NCI-H2196 (cell line): ENCODE data around the gene CUTA.
"Not testable (repeated sequence)": the region's sequence is repeated elsewhere in the genome, so short reads cannot be mapped to it uniquely, and the experiment has no call there.

Experiments
- DNase-seq: peaks from one replicate; lab custom pipeline; 2025; ENCODE audit not compliant: unreplicated experiment; lab: John Stamatoyannopoulos, UW

Gene CUTA

DNA sequence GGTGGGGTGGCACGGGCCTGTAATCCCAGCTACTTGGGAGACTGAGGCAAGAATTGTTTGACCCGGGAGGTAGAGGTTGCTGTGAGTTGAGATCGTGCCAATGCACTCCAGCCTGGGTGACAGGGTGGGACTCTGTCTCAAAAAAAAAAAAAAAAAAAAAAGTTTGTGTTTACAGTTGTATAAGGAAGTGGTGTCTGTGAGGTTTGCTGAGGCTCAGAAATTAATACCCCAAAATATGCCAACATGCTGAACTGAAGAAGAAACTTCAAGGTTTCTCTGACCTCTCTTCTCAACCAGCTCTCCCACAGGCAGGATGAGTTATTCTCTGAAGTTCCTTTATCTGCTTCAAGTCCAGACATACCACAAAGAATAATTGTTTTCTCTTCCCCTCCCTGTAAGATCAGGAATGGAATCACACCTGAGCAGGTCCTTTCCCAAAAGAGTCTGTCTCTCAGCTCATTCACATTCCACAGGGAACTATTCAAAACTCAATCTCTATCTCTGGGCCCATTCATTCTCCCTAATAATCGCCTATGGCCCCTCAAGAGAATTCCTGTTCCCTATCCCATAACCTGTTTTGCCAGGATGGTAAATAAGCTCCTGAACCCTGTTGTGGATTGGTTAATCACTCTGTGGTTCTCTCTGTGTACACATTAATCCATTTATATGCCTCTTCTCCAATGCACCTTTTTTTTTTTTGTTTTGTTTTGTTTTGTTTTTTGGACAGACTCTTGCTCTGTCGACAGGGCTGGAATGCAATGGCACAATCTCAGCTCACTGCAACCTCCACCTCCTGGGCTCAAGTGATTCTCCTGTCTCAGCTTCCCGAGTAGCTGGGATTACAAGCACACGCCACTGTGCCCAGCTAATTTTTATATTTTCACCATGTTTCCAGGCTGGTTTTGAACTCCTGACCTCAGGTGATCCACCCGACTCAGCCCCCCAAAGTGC lies 43.7 kb downstream of the CUTA start:
- DNase-seq = no peak

DNA sequence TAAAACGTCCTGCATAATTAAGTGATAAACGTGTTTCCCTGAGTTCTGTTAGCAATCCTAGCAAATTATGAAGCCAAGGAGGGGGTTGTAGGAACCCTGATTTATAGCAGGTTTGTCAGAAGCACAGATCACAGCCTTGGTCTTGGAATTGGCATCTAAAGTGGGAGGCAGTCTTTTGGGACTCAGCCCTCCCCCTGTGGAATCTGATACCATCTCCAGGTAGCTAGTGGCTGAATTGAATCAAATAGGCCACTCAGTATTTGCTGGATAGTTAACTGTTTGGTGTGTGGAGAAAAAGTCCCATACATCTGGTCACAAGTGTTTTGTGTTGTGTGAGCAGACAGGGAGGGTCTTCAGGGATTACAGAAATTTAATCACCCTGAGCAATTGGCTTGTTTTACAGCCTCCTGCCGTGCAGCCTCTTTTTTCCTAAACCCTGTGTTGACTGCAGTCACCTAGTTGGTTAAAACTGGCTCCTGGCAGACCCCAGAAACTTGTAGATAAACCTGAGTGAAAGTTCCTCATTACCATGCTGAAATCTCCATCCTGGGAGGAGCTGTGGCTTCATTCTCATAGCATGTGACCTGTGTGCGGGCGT lies 45.3 kb downstream of the CUTA start:
- DNase-seq = no peak

DNA sequence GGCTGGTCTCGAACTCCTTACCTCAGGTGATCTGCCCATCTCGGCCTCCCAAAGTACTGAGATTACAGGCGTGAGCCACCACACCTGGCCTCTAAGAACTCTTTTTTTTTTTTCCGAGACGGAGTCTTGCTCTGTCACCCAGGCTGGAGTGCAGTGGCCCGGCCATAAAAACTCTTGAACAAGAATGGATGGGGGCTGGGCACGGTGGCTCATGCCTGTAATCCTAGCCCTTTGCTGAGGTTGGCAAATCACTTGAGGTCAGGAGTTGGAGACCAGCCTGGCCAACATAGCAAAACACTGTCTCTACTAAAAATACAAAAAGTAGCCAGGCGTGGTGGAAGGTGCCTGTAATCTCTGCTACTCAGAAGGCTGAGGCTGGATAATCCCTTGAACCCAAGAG lies 46.0 kb downstream of the CUTA start:
- DNase-seq = not testable (repeated sequence)

DNA sequence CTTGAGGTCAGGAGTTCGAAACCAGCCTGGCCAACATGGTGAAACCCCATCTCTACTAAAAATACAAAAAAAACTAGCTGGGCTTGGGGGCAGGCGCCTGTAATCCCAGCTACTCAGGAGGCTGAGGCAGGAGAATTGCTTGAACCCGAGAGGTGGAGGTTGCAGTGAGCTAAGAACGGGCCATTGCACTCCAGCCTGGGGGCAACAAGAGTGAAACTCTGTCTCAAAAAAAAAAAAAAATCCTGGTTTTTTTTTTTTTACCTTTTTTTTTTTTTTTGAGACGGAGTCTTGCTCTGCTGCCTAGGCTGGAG lies 50.2 kb downstream of the CUTA start:
- DNase-seq = not testable (repeated sequence)

DNA sequence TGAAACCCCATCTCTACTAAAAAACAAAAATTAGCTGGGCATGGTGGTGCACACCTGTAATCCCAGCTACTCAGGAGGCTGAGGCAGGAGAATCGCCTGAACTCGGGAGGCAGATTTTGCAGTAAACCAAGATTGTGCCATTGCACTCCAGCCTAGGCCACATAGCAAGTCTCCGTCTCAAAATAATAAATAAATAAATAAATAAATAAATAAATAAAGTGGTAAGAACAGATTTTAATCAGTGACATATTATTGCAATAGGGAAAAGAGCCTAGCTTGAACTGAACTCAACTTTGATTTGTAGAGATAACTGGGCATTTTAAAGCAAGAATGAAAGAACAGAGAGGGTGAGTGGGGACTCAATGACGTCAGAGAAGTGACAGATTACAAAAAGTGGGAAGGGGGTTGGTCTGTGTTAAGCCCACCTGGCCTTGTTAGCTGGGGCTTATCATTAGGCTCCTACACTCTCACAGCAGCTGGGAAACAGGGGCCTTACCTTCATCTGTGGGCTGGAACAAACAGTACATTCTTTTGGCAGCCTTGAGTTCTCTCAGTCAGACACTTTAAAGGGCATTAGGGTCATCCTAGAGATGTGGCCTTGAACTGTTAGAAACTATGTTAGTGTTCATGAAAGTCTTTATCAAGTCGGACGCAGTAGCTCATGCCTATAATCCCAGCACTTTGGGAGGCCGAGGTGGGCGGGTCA lies 50.7 kb downstream of the CUTA start:
- no peak for DNase-seq
